GM12892 (cell line): ENCODE measurements around the gene CRISPLD2.

Experiments used
- POLR2A ChIP-seq: IDR thresholded peaks from 2 replicates; pipeline ENCODE4 v1.6.1; 2011; ENCODE audit warnings: low read depth, low read length, control low read depth
- POLR2AphosphoS5 ChIP-seq: IDR thresholded peaks from 2 replicates; pipeline ENCODE4 v1.6.1; 2011; ENCODE audit warnings: low read depth, low read length, control low read depth

DNA sequence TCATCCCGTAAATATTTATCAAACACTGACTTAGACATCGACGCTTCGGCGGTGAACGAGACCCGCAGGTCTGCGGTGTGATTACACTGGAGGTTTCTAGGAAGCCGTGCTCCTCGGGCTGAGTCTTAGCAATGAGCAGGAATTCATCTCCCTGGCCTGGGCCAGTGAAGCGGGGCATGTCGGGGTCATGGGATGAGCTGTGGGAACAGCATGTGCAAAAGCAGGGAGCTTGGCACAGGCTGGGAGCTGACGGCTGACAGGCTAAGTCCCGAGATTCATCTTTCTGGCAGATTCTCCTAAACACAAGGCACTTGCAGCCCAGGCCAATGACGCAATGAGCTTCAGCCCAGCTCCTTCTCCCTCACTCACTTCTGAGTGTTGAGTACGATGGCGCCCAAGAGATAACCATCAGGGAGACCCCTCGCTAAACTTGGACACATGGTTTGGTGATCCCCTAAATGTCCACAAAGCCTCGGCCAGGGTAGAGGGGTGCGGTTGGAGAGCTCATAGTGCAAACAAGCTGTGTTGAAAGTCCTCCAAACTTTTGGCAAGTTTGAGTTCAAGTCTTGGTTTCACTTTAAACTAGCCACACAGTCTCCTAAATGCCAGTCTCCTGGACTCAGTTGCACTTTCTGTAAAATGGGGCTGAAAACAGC, 12.8 kb downstream of the CRISPLD2 start:
- TF ChIP-seq POLR2A = no peak
- no peak for TF ChIP-seq POLR2AphosphoS5
